HL-60/S4 (cell line): ENCODE results near the gene KAT7.

Experiments used
- in situ Hi-C: fragments of 300-500 bp; cut with MboI; formaldehyde crosslinking; loops from 2 replicates; pipeline ENCODE4 v1.14.3; 2022; ENCODE audit warnings: low sequenced_read_pairs

KAT7 gene

GRCh38 chr17:49839455-49839854 is 51.0 kb downstream of the KAT7 start:
- in situ Hi-C loops: no loop called here

GRCh38 chr17:49841548-49841947 is 53.1 kb downstream of the KAT7 start:
- in situ Hi-C loops: loop anchor here (10.0 kb wide), 1 partner anchor 137 kb away; the partner anchor contains the start of gene SLC35B1

DNA sequence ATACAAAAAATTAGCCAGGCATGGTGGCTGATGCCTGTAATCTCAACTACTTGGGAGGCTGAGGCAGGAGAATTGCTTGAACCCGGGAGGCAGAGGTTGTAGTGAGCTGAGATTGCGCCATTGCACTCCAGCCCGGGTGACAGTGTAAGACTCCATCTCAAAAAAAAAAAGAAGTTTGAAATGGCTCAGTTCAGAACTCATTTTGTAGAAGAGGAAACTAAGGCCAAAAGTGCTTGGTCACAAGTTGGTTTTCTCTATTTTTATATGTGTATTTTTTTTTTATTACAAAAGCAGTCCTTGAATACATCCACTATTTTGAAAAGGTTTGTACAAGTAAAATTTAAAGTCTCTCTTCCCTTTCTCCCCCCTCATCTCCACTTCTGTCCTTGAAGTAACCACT is 53.9 kb downstream of the KAT7 start:
- in situ Hi-C loops: loop anchor here (10.0 kb wide), 1 partner anchor 138 kb away; the partner anchor contains the start of gene SLC35B1

GRCh38 chr17:49842846-49843245 is 54.4 kb downstream of the KAT7 start:
- in situ Hi-C loops: loop anchor here (10.0 kb wide), 1 partner anchor 138 kb away; the partner anchor contains the start of gene SLC35B1

DNA sequence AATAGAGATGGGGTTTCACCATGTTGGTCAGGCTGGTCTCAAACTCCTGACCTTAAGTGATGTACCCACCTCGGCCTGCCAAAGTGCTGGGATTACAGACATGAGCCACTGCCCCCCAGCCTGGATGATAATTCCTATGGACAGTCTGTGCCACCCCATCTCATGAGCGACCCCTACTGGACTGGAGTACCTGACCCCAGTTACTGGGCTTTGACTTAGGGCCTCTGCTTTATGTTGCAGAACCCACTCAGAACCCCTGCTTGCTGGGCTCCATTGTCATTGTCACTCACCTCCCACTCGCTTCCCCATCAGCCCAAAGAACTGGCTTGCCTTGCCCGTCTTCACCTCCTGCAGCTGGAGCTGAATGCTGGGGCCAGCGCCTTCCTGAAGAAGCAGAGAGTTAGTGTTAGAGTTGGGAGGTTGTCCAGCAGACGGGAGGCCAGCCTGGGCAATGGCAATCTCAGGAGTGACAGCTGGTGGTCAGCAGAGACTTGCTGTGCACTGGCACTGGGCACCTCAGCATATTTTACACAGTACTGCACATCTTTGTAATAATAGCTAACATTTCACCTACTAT is 55.4 kb downstream of the KAT7 start:
- in situ Hi-C loops: loop anchor here (10.0 kb wide), 1 partner anchor 139 kb away; the partner anchor contains the start of gene SLC35B1

DNA sequence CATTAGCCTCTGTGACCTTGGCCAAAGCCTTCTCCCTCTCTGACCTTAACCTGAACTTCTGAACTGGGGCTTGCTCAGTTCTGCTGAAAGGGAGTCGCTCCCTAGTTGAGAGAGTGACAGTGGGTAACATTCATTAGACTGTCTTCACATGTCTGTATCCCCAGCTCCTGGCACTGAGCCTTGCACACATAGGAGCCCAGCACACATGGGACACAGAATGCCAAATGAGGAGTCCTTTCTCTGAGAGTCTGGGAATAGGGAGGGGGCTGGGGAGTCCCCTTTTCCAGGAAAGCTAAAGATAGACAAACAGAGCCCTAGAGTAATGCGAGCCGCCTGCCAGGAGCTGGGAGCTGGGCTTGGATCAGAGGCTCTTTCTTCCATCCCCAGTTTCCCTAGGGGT is 56.8 kb downstream of the KAT7 start:
- in situ Hi-C loops: loop anchor here (5.0 to 10.0 kb wide), 2 partner anchors 141 to 278 kb away; partner anchors contain the start of gene SLC35B1

GRCh38 chr17:49846938-49847712 is 58.6 kb downstream of the KAT7 start:
- in situ Hi-C loops: loop anchor here (5.0 to 10.0 kb wide), 2 partner anchors 142 to 280 kb away; partner anchors contain the start of gene SLC35B1

GRCh38 chr17:49848019-49848473 is 59.6 kb downstream of the KAT7 start, which contains the start of gene TAC4:
Gene TAC4 (minus strand): TSS chr17:49848069. CDS start chr17:49848017, 52 bp downstream.
- in situ Hi-C loops: loop anchor here (5.0 to 10.0 kb wide), 2 partner anchors 143 to 281 kb away; partner anchors contain the start of gene SLC35B1

DNA sequence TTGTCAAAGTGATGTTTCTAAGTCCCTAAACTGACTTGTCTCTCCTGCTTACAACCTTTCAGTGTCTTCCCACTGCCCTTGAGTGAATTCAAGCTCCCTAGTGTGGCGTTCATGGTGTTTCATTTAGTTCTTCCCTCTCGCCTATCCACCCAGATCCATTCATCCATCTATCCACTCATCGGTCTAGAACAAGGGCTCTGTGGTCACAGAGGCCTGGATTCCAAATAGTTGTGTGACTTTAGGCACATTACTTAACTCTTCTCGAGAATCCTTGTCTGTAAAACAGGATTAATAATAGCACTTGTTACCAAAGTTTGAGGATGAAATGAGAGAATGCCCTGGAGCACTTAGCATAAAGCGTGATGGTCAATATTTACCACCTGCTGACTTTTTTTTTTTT is 60.3 kb downstream of the KAT7 start:
- in situ Hi-C loops: loop anchor here (5.0 to 10.0 kb wide), 2 partner anchors 144 to 281 kb away; partner anchors contain the start of gene SLC35B1

DNA sequence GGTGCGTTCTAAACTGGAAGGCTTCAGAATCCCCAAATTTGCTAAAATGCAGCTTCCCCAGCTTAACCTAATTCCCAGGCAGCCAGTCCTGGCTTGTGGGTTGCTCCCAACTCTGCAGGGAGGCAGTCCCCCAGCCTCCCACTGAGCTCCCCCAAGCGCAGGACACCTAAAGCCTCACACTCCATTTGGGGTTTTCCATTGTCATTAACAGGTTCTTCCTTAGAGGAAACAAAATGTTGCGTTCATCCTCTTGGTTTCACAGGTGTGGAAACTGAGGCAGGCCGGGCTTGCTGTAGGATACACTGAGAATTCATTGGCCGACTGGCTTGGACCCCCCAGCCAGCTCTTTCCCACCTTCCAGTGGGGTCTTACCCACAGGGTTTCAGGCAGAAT is 61.7 kb downstream of the KAT7 start:
- in situ Hi-C loops: no loop called here

- in situ Hi-C loops: no loop called here
Measured at GRCh38 chr17:49850772-49851386, 62.4 kb downstream of the KAT7 start.

GRCh38 chr17:49851387-49852291 is 63.2 kb downstream of the KAT7 start:
- in situ Hi-C loops: no loop called here

- in situ Hi-C loops: no loop called here
Measured at GRCh38 chr17:49853470-49854015, 65.1 kb downstream of the KAT7 start.

GRCh38 chr17:49854126-49854525 is 65.6 kb downstream of the KAT7 start:
- in situ Hi-C loops: no loop called here

- in situ Hi-C loops: no loop called here
Measured at GRCh38 chr17:49858796-49859195, 70.3 kb downstream of the KAT7 start.

DNA sequence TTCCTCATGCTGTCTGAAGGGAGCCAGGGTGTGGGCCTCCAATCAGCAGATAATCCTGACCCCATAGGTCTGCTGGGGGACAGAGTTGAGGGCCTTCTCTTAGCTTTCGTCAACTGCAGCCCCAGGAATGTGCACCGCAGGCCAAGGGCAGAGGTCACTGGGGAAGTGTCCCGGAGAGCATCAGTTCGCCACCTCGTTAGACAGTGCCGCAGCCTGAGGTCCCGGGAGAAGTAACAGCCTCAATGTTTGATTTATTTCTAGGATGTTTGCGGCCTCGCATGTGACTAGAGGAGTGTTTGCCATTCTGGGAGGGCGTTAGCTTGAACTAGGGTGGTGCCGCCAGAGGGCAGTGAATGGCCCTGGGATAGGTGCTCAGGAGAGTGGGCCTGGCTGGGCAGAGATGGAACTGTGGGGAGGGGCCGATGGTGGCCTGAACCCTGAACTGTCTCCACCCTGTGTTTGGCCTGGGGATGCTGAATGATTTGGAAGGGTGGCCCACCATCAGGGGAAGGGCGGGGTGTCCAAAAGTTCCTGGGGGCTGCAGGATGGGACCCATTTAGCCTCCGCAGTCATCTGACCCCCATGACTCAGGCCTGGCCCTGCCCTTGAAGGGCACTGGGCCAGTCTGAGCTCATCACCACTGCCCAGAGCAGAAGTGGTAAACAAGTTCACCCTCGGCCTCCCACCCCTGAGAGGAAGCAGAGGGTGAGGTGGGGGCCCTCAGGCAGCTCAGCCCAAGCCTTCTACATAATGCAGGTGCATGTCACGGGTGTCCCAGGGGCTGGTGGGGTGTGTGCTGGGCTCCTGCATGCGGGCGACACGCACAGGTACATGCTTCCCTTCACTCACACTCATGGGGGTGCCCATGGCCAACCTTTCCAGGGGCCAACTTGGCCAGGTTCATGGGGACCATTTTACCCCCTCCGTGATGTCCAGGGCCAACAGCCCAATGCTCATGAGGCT is 71.8 kb downstream of the KAT7 start:
- in situ Hi-C loops: loop anchor here (5.0 kb wide), 1 partner anchor 137 kb away; the partner anchor contains the start of gene DLX3

DNA sequence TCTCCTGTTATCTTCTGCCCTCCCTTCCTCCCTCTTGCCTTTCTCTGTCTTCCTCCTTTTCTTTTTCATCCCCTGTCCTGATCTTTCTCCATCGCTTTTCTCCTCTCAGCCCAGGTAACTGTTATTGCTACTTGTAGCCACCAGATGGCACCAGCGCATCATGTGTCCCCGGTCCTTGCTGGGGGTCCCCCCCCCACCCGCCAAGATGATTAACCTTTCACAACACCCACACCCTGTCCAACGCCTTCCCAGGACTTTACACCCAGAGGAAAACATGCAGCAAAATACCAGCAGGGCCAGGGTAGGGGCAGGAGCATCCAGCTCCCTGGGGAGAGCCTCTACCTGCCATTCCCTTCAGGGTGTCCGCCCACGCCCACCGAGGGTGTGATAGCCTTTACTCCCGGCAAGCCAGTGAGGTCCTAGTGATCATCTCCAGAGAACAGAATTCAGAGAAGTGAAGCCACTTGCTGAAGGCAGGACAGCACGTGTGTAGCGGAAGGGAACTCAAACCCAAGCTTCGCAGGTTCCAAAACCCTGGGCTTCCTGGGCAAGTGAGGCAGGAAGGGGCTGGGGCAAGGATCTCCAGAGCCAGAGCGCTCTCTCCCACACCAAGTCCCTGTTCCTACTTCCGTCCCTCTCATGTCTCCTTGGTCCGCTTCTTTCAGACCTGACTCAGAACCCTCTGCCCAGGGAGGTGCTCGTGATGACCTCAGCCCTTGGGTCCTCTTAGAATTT is 72.8 kb downstream of the KAT7 start:
- in situ Hi-C loops: loop anchor here (5.0 kb wide), 1 partner anchor 136 kb away; the partner anchor contains the start of gene DLX3
